ENCODE data around the gene ZFAND2A.
"Not testable (repeated sequence)": the region's sequence is repeated elsewhere in the genome, so short reads cannot be mapped to it uniquely, and the experiment has no call there.

ZFAND2A gene

DNA sequence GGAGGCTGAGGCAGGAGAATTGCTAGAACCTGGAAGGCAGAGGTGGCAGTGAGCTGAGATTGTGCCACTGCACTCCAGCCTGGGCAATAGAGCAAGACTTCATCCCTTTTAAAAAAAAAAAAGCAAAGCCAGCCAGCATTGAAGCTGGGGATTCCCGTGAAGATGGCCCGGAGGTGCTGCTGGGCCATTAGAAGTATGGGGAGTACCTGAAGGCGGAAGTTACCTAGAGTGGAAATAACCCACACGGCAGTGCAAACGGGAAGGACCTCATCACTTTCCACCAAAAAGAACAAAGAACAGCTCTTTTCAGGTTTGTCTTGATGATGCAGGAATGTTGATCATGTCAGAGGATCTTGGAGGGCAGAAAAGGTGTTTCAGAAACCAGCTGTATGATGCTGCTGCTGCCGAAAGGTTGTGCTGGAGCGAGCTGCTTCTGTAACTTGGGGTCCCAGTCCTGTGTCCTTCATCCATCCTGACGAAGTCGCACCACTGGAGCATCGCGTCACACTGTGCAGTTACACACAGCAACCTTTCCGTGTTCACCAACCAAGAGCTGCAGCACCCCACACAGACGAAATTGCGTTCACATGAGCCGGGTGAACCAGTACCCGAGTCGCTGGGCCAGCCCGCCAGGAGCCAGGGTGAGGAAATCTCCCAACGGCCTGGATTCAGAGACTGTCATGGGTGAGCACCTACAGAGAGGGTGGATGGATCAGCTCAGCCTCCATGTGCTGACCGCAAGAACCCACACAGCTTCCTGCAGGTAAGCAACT lies 8.2 kb downstream of the ZFAND2A start:
- no peak for DNase-seq (ENCODE audit: low spot score)

DNA sequence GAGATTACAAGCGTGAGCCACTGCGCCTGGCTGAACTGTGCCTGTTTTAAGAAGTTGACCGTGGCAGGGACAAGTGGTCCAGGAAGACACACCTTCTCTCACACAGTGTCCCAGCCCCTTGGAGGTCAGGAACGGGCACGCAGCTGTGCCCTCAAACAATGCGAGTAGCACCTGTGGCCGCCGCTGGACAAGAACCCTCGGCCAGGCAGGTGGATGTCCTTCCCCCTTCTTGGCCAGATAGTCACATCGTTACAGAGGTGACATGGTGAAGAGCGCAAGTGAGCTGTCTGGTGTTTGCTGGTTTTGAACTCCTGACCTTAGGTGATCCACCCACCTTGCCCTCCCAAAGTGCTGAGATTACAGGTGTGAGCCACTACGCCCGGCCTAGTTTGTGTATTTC lies 8.8 kb downstream of the ZFAND2A start:
- DNase-seq (ENCODE audit: low spot score): no peak

DNA sequence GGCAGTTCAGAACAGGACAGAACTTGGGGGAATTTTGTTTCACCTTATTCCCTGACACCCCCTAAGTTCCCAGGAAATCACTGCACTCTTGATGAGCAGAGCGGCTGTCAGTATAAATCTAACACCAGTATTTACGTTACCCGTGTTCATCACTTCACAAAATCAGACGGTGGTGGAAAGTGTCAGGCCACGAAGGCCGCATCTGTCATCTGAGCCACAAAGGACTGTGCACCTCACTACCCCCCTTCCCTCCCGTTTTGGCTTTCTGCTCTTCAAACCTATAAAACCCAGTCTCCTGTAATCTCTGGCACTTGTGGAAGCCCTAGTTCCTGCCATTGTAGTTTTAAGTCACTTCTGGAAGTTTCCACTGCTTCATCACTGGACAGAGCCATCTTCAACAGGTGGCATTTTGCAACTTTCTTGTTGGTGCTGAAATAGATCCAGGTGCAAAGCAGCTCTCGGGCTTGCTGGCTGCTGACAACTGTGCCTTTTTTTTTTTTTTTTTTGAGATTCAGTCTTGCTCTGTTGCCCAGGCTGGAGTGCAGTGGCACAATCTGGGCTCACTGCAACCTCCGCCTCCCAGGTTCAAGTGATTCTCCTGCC lies 9.5 kb downstream of the ZFAND2A start:
- no peak for DNase-seq (ENCODE audit: low spot score)

DNA sequence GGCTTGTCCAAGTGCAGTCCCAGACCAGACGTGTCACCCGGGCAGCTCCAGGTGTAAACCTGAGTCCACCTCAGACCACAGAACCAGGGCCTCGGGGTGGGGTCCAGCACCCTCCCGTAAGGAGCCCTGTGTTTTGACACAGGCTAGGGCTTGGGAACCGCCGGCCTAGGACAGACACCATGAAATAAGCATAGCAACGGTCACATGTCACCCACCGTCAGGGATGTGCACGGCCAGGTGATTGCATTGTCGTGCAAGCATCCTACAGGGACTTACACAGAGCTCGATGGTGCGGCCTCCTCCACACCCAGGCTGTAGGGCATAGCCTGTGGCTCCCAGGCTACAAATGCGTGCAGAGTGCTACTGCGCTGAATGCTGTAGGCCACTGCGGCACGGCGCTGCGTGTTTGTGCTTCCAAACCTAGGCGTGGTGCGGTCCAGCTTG lies 10.6 kb downstream of the ZFAND2A start:
- no peak for DNase-seq (ENCODE audit: low spot score)

DNA sequence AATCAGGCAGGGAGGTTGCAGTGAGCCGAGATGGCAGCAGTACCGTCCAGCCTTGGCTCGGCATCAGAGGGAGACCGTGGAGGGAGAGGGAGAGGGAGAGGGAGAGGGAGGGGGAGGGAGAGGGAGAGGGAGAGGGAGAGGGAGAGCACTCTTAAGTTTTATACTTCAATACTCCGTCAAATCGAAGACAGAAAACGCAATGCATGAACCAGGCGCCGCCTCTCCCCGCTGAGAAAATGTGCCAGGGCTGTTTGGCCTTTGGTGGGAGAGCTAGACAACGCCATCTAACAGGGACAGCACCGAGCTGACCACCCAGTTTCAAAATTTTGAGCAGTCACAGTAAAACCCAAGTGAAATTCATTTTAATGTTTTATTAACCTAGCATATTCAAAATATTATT lies 12.1 kb downstream of the ZFAND2A start:
- not testable (repeated sequence) for DNase-seq (ENCODE audit: low spot score)

DNA sequence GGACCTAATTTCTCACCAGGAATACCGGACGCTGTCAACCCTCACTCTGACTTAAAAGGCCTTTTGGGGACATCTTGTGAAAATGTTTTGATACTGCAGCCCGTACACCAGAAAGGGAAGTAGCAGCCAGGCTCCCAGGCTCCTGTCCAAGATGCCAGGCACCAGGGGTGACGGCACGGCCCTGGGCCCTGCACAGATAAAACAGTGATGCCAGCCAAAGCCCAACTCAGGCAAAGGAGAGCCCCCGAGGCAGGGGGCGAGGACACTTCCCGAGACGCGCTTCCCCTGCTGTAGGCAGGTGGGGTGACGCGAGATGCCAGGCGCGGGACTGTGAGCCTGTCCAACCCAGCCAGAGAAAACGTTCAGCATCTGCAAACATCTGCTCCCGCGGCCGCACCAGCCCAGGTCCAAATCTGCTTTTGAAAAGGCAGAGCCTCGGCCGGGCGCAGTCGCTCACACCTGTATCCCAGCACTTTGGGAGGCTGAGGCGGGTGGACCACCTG lies 15.7 kb downstream of the ZFAND2A start:
- DNase-seq (ENCODE audit: low spot score): peak; percentile 52

DNA sequence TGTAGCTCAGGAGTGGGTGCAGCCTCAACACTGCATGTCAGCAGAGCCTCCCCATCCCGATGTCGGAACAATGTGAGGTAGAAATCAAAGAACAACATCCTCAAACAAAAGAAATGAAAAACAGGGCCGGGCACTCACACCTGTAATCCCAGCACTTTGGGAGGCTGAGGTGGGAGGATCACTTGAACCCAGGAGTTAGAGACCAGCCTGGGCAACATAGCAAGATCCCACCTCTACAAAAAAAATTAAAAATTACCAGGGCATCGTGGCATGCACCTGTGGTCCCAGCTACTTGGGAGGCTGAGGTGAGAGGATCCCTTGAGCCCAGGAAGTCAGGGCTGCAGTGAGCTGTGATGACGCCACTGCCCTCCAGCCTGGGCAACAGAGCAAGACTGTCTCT lies 17.0 kb downstream of the ZFAND2A start:
- not testable (repeated sequence) for DNase-seq (ENCODE audit: low spot score)

DNA sequence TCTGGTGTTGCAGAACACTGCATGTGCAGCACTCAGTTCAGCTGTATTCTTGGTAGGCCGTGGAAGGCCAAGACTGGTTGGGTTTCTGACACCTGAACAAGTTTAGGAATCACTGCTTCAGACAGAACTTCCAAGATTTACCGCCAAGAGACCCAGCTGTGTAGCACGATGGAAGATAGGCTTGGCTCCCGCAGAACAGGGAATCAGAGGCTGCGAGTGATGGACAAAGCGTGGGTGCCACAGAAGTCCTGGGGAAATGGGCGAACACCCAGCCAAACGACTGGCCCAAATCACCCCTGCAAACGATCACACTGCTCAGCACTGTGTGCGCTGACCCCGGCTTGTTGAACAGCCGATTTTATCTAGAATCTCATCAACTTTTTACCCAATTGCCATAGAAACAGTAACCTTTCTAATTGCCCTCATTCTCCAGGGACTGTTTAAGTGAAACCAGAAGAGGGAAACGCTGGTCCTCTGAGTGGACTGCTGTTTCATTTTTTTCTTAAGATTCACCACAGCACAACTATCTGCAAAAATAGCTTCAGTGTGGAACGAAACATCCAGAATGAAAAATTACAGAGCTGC lies 17.9 kb downstream of the ZFAND2A start:
- DNase-seq (ENCODE audit: low spot score): no peak

DNA sequence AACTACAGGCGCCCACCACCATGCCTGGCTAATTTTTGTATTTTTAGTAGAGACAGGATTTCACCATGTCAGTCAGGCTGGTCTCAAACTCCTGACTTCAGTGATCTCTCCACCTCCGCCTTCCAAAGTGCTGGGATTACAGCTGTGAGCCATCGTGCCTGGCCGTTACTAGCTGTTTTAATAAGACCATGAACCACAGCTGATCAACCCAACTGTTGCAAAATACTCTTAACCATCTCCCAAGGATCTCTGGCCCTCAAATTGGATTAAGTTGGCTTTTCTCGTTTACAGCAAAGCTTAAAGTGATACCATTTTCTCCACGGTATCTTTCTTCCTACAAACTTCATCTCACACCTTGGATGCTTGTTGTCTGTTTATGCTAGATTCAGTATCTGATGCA lies 18.3 kb downstream of the ZFAND2A start:
- DNase-seq (ENCODE audit: low spot score): no peak

DNA sequence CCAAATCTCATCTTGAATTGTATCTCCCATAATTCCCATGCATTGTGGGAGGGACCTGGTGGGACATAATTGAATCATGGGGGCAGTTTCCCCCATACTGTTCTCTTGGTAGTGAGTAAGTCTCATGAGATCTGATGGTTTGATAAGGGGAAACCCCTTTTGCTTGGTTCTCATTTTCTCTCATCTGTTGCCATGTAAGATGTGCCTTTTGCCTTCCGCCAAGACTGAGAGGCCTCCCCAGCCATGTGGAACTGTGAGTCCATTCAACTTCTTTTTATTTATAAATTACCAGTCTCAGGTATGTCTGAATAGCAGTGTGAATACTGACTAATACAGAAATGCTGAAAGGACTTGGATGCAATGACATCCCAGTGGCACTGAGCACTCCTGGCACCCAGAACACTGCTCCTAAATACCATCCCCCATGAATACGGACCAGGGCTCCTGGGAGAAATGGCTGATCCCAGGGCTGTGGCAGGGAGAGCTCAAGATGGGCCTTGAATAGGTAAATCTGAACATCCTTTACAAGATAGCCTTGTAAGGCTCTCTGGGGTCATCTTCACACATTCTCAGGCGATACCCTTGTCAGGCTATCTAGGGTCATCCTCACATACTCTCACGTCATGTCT lies 19.4 kb downstream of the ZFAND2A start:
- peak; percentile 38 for DNase-seq (ENCODE audit: low spot score)

DNA sequence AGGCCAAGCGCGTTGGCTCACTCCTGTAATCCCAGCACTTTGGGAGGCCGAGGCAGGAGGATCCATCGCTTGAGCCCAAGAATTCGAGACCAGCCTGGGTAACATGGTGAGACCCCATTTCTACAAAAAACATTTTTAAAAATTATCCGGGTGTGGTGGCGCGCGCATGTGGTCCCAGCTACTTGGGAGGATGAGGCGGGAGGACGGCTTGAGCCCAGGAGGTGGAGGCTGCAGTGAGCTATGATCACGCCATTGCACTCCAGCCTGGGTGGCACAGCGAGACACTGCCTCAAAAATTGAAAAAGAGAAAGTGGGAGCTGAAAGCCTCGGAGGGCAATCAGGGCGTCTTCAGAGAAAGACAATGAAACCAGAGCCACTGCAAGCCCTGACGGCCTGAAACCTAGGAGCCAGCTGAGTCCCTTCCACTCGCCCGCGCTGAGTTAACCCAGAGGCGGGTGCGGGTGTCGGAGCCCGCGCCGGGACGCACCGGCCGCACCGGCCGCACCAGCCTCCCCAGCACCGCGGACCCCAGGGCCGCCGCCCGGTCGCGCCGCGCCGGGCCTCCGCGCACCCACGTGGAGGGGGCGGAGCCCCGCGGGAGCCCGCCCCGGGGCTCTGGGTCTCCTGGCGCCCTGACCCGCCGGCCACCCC lies 22.4 kb downstream of the ZFAND2A start:
- DNase-seq (ENCODE audit: low spot score): peak; percentile 20

DNA sequence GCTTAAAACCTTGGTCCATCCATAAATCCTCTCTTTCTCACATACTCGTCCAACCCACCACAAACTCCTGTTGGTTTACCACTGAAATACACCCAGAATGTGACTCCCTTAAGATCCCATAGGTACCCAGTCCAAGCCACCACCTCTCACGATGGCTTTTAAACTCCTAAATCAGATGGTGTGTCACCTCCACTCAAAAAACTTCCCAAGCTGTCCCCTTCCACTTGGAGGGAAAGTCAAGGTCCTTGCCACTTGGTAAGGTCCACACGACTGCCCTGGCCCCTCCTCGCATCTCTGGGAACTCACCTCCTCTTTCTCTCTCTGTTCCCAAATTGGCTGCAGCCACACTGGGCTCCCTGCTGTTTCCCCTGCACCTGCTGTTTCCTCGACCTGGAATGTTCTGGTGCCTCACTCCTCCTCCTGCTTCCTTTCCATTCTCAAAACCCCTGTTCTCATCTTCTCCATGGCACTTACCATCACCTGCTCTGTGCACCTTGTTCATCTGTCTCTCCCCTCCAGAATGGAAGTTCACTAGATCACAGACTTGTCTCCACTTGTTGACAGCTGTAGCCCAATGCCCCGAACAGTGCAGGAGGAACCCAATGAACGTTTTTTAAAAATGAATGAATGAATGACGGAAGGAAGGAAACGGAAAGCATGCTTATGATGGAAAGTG lies 23.0 kb downstream of the ZFAND2A start:
- DNase-seq (ENCODE audit: low spot score): no peak

DNA sequence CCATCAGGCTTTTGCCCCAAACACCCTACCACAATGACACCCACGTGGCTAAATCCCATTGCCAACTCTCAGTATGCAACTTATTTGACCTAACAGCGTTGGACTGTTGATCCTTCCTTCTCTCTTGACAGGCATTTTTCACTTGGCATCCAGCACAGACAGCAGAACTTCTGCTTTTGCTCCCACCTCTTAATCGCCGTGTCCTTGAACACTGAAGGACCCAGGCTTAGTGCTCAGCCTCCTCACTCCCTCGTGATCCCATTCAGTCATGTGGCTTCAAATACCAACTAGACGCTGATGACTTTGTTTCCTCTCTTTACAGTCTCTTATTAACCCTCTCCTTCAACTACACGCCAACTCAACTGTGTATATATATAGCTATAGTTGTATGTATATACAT lies 25.0 kb downstream of the ZFAND2A start:
- DNase-seq (ENCODE audit: low spot score): no peak

DNA sequence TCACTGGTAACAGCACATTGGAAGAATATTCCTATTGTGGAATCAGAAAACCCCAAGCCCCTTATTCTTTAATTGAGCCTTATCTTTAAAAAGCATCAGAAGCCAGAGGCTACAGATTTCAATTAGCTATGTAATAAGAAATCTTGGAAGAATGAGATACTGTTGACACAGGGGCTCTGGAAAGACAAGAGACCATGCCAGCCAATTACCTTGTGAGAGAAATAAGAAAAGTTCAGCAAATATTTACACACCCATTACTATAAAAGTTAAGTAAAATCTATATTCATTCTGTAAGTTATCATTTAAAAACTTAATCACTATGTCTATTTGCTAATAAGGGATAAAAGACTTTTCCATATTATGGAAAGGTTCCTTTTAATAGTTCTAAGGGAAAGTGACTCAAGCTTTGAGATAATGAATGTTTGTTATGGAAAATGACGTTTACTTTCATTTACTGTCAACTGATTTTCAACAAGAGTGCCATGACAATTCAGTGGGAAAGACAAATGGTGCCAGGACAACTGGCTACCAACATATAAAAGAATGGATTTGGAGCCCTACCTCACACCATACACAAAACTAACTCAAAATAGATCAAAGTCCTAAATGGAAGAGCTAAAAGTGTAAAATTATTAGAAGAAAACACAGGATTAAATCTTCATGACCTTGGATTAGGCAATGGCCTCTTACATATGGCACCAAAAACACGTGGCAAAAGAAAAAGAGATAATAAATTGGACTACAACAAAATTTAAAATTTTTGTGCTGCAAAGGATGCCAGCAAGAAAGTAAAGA lies 28.3 kb downstream of the ZFAND2A start:
- DNase-seq (ENCODE audit: low spot score): no peak

DNA sequence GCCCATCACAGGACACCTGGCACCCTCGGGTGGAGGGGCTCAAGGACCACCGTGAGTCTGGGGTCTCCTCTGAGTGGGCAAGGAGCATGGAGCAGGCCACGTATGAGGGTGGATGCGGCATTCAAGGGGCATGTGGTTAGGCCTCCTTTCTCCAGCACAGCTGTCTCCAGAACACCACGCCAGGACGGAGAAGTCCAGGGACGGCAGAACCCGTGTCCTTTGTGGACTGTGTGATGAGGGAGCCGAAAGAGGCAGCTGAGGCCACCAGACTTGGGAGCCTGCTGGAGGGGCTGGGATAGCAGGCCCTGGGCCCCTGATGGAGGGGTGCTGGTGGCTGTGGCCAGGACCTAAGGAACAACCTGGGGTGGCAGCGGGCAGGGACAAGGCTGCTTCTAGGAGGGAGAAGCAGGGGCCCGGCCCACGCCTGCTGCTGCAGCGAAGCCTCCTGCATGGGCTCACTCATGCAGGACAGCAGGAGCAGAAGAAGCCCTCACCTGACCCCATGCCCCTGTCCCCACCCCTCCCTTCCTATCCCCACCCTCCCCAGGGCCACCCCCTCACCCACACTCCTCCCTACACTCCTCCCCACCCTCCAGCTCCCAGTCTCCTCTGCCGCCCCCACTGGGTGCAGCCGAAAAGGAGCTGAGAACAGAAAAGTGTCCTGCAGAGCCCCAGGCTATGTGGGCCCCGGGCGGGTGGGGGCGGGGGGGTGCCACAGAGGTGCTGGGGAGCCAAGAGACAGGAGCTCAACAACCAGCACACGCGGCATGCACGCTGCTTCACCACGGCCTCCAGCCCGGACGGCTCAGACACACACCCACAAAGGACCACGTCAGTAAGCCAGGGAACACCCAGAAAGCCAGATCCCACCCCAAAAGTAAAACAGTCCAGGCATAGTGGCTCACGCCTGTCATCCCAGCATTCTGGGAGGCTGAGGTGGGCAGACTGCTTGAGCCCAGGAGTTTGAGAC lies 29.7 kb downstream of the ZFAND2A start:
- DNase-seq (ENCODE audit: low spot score): no peak

DNA sequence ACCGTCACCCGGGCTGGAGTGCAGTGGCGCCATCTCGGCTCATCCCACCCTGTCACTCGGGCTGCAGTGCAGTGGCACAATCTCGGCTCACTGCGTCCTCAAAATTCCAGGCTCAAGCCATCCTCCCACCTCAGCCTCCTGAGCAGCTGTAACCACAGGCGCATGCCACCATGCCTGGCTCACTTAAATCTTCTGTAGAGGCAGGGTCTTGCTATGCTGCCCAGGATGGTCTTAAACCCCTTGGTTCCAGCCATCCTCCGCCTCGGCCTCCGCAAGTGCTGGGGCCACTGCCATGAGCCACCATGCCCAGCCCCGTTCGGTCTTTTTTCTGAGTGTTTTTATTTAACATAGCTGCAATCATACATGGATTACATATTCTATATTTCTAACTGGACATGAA lies 30.6 kb downstream of the ZFAND2A start:
- DNase-seq (ENCODE audit: low spot score): no peak

DNA sequence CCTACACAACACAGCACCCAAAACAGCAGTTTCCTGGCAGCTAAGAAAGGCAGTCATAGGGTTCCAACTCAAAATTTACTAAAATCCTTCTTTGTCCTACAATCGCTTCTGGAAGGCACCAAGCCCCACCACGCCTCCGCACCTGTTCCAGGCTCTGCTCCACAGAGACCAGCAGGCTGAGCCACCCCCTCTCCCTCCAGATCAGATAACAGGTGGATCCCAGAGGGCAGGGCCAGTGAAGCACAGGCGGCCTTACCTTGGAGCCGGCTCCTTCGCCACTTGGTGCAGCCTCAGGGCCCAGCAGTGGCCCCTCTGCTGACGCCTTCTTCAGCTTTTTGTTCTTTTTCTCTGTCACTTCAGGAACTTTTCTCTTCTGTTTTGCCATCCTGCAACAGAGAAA lies 33.0 kb downstream of the ZFAND2A start:
- no peak for DNase-seq (ENCODE audit: low spot score)

DNA sequence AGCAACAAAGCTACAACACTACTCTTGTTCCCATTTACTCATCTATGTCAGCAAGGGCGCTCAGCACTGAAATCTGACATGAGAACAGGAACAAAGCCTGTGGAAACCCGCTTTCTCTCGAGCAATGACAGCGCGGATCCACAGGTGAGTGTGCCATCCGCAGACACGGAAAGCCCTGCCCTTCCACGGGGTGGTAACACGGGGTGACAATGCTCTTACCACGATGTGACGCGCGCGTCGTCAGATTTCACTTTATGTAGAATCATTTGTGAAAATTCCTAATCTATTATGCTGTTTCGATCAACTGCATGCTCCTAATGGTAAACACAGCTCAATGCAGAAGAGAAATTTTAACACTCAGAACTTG lies 34.4 kb downstream of the ZFAND2A start:
- no peak for DNase-seq (ENCODE audit: low spot score)

DNA sequence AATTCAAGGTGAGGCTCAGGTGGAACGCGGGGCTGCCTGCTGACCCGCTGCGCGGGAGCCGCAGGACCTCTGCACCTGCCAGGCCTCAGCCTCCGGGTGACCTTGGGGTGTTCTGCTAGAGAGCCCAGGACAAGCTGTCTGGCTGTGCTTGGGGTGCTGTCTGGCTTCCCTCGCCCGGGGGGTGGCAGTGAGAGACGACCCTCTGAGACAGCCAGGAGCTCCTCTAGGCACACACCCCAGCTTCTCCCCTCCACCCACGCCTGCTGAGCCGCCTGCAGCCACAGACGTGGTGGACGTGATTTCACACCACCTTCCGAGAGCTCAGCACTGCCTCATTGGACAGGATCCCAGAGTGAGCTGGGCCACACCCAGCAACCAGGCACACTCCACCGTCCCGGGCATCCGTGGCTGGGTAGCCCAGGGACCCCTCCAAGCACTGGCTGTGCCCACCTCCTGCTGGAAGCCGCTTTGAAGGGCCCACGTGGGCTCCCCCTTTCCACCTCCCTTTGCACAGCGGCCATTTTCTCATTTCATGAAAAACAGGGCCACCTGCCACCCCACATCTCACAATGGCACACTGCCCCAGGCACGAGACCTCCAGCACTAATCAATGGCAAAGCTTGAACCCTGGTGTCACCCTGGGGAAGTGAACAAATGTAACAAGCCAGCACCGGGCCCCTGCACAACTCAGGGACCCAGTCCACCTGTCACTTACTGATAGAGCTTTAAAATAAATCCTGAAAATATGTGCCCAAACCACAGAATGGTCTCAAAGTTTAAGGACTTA lies 35.0 kb downstream of the ZFAND2A start:
- DNase-seq (ENCODE audit: low spot score): peak; percentile 42

Data from kidney tubule cell (primary cell).